OCI-LY1 (cell line): ENCODE results near the gene LMNA.

Experiments used
- EZH2 ChIP-seq: fragments of 200-600 bp; sonication (generic), shearing (Covaris generic); IDR thresholded peaks from 2 replicates; pipeline ENCODE4 v1.8.0; 2017; ENCODE audit warnings: borderline replicate concordance, mixed run types, mild to moderate bottlenecking, antibody characterized with exemption, low read length, moderate library complexity, mixed read lengths
- TF ChIP-seq, protein P1 (sequence below): fragments of 200-600 bp; sonication (generic), shearing (Covaris generic); IDR thresholded peaks from 2 replicates; pipeline ENCODE4 v1.5.1; 2017; ENCODE audit warnings: mild to moderate bottlenecking, antibody characterized with exemption, low read length, moderate library complexity, mixed read lengths

- TF ChIP-seq, protein P1, sequence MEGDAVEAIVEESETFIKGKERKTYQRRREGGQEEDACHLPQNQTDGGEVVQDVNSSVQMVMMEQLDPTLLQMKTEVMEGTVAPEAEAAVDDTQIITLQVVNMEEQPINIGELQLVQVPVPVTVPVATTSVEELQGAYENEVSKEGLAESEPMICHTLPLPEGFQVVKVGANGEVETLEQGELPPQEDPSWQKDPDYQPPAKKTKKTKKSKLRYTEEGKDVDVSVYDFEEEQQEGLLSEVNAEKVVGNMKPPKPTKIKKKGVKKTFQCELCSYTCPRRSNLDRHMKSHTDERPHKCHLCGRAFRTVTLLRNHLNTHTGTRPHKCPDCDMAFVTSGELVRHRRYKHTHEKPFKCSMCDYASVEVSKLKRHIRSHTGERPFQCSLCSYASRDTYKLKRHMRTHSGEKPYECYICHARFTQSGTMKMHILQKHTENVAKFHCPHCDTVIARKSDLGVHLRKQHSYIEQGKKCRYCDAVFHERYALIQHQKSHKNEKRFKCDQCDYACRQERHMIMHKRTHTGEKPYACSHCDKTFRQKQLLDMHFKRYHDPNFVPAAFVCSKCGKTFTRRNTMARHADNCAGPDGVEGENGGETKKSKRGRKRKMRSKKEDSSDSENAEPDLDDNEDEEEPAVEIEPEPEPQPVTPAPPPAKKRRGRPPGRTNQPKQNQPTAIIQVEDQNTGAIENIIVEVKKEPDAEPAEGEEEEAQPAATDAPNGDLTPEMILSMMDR: no peak
- TF ChIP-seq EZH2: no peak
Observed at GRCh38 chr1:156136970-156137483, 22.5 kb downstream of the LMNA start.
